GM18909 (cell line): ENCODE data around the gene MYBPC3.

ENCODE experiments used
- ATAC-seq: cut with Tn5 transposase; IDR thresholded peaks from one replicate; pipeline ENCODE4 v1.9.1; 2021; ENCODE audit warnings: mild to moderate bottlenecking; ENCODE audit not compliant: unreplicated experiment, poor library complexity

Gene MYBPC3

GRCh38 chr11:47352556-47352955 lies at the start of gene MYBPC3:
MYBPC3 (minus strand) TSS chr11:47352702; CDS start chr11:47352647, 55 bp downstream.
- no peak for ATAC-seq

- ATAC-seq: peak; percentile 75
These were observed 48.3 kb upstream of the MYBPC3 start for GRCh38 chr11:47400768-47401279.

- ATAC-seq: peak; percentile 51
These were observed 47.6 kb upstream of the MYBPC3 start for GRCh38 chr11:47399860-47400767.

- ATAC-seq: no peak
These were observed 46.0 kb upstream of the MYBPC3 start for GRCh38 chr11:47398551-47398950.

GRCh38 chr11:47398011-47398410 lies 45.5 kb upstream of the MYBPC3 start:
- ATAC-seq: no peak

GRCh38 chr11:47396049-47396320 lies 43.5 kb upstream of the MYBPC3 start:
- ATAC-seq: no peak

GRCh38 chr11:47395223-47396048 lies 42.9 kb upstream of the MYBPC3 start:
- ATAC-seq: peak; percentile 1

- ATAC-seq: peak; percentile 69
These were observed 42.1 kb upstream of the MYBPC3 start for GRCh38 chr11:47394322-47395222.

GRCh38 chr11:47394050-47394321 lies 41.5 kb upstream of the MYBPC3 start:
- no peak for ATAC-seq

GRCh38 chr11:47393163-47394049 lies 40.9 kb upstream of the MYBPC3 start:
- no peak for ATAC-seq

GRCh38 chr11:47392546-47393162 lies 40.2 kb upstream of the MYBPC3 start:
- no peak for ATAC-seq

- ATAC-seq: no peak
These were observed 39.4 kb upstream of the MYBPC3 start for GRCh38 chr11:47391711-47392432.

GRCh38 chr11:47391077-47391583 lies 38.6 kb upstream of the MYBPC3 start:
- no peak for ATAC-seq

- no peak for ATAC-seq
These were observed 37.9 kb upstream of the MYBPC3 start for GRCh38 chr11:47390422-47390760.

- no peak for ATAC-seq
These were observed 37.3 kb upstream of the MYBPC3 start for GRCh38 chr11:47389577-47390421.

GRCh38 chr11:47388697-47389576 lies 36.4 kb upstream of the MYBPC3 start:
- ATAC-seq: no peak
